Lower lobe of right lung (tissue), 2 donors: ENCODE data around the gene UBL5. TPM values are rescaled to one million over a fixed set of nuclear protein-coding genes. Genes with fewer than 3 reads are reported as not detected.

Experiments used
- ATAC-seq, 2 donors: fragments of 200-7000 bp; cut with Tn5 transposase; one replicate each; pipeline ENCODE4 v1.9.1; 2020 to 2022; ENCODE audit warnings: mild to moderate bottlenecking in 2 of 2, moderate library complexity in 2 of 2
- DNase-seq: peaks from one replicate; pipeline ENCODE4 v3.0.0-alpha.2; 2020
- H3K27ac ChIP-seq: fragments of 200-600 bp; one replicate; pipeline ENCODE4 v1.8.0; 2022
- H3K27me3 ChIP-seq: fragments of 200-600 bp; one replicate; pipeline ENCODE4 v1.8.0; 2022; ENCODE audit warnings: low read depth
- H3K36me3 ChIP-seq: fragments of 200-600 bp; one replicate; pipeline ENCODE4 v1.8.0; 2022; ENCODE audit warnings: mild to moderate bottlenecking
- H3K4me1 ChIP-seq: fragments of 200-600 bp; one replicate; pipeline ENCODE4 v1.8.0; 2022
- H3K4me3 ChIP-seq: fragments of 200-600 bp; one replicate; pipeline ENCODE4 v1.8.0; 2022; ENCODE audit warnings: mild to moderate bottlenecking
- H3K9me3 ChIP-seq: fragments of 200-600 bp; one replicate; pipeline ENCODE4 v1.8.0; 2022
- CTCF ChIP-seq: fragments of 200-600 bp; IDR thresholded peaks from one replicate; pipeline ENCODE4 v1.8.0; 2022; ENCODE audit warnings: antibody characterized with exemption, mild to moderate bottlenecking
- intact Hi-C: fragments of 100-400 bp; cut with DNase I; formaldehyde crosslinking; loops from one replicate; pipeline ENCODE4 v1.11.0; 2022
- total RNA-seq: library from RNA; stranded (reverse); fragmentation: NEBNext Ultra II Directional; extraction: Animal tissue kit (Norgen Biotek cat#: 25700); gene quantifications from one replicate; pipeline ENCODE4 v1.2.1, GENCODE V29; 2021
- donor health status: DM: no; HTN: yes; CAD: no; lungs with severe emphysema.

The UBL5 gene
- total RNA-seq, 1 donor from 2014 or later: 241 TPM

GRCh38 chr19:9860407-9860806 lies 32.7 kb downstream of the UBL5 start:
- Histone ChIP-seq H3K36me3 (no peaks in the 10 kb centered on the region), H3K27ac (no peak overlapping the region), H3K4me1 (no peaks in the 10 kb centered on the region), H3K27me3 (no peaks in the 10 kb centered on the region), H3K9me3 (no peaks in the 10 kb centered on the region), H3K4me3 (no peak overlapping the region)
- intact Hi-C loops: no loop called here
- DNase-seq (no peak), ATAC-seq (no peak)
- TF ChIP-seq CTCF: no peak

- Histone ChIP-seq H3K27ac (no peak overlapping the region), H3K36me3 (no peaks in the 10 kb centered on the region), H3K4me3 (no peak overlapping the region), H3K9me3 (no peaks in the 10 kb centered on the region), H3K4me1 (no peaks in the 10 kb centered on the region), H3K27me3 (no peaks in the 10 kb centered on the region)
- no peak for DNase-seq
- ATAC-seq: no peak
- intact Hi-C loops: no loop called here
- TF ChIP-seq CTCF: no peak
Observed at GRCh38 chr19:9861503-9861902, 33.8 kb downstream of the UBL5 start.

DNA sequence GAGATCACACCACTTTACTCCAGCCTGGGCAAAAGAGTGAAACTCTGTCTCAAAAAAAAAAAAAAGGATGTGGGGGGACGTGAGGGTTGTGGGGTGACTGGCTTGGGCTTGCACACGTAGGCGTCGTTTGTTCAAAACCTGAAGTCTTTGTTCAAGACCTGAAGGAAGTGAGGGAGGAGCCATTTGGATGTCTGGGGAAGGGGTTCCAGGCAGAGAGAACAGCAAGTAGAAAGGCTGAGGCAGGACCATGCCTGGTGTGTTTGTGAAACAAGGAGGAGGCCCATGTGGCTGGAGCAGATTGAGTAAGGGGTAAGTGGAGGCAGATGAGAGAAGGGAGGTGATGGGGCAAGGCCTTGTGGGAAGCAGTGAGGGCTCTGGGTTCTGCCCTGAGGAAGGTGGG lies 35.2 kb downstream of the UBL5 start:
- TF ChIP-seq CTCF: no peak
- Histone ChIP-seq H3K4me1 (no peaks in the 10 kb centered on the region), H3K27me3 (no peaks in the 10 kb centered on the region), H3K9me3 (no peaks in the 10 kb centered on the region), H3K36me3 (no peaks in the 10 kb centered on the region), H3K27ac (no peak overlapping the region), H3K4me3 (no peak overlapping the region)
- no peak for ATAC-seq
- intact Hi-C loops: no loop called here
- DNase-seq: no peak

DNA sequence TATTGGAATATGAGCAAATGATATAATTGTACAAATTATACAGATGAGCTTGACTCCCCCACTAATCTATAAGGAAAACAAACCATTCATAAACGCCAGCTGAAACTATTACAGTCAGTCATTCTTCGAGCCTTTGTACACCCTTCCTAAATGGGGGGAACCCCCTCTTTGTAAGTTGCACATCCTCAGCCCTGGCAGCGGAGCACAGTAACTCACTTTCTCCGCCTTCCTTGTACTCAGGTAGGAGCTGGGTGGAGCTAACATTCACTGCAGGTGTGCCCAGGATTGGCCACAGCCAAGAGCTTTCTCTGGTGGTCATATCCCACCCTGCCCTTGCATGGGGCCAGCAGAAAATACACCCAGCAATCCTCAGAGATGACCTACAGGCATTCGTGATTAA lies 36.0 kb downstream of the UBL5 start:
- intact Hi-C loops: no loop called here
- no peak for TF ChIP-seq CTCF
- no peaks in the 10 kb centered on the region for H3K9me3 ChIP-seq
- H3K4me3 ChIP-seq: no peak overlapping the region
- no peaks in the 10 kb centered on the region for H3K36me3 ChIP-seq
- DNase-seq (no peak), ATAC-seq (no peak)
- no peaks in the 10 kb centered on the region for H3K27me3 ChIP-seq
- no peaks in the 10 kb centered on the region for H3K4me1 ChIP-seq
- no peak overlapping the region for H3K27ac ChIP-seq

GRCh38 chr19:9865732-9866501 lies 38.2 kb downstream of the UBL5 start:
- no peak for ATAC-seq
- Histone ChIP-seq H3K4me3 (no peak overlapping the region), H3K27ac (no peak overlapping the region), H3K4me1 (no peaks in the 10 kb centered on the region), H3K27me3 (no peaks in the 10 kb centered on the region), H3K9me3 (no peaks in the 10 kb centered on the region), H3K36me3 (no peaks in the 10 kb centered on the region)
- intact Hi-C loops: no loop called here
- TF ChIP-seq CTCF: no peak
- no peak for DNase-seq
